Neural cell (in vitro differentiated cells): ENCODE data around the gene SERINC5. TPM values are rescaled to one million over a fixed set of nuclear protein-coding genes. Genes with fewer than 3 reads are reported as not detected.

Experiments
- H2AFZ ChIP-seq: fragments of 200-600, 300-800 bp; sonication (generic), shearing (Covaris generic); 2 replicates; pipeline ENCODE4 v1.6.0; 2014; ENCODE audit warnings: low read depth, mild to moderate bottlenecking, antibody characterized with exemption, low read length, moderate library complexity
- H3F3A ChIP-seq: fragments of 200-600 bp; shearing (Covaris generic); 2 replicates; pipeline ENCODE4 v1.6.1; 2016; ENCODE audit warnings: mild to moderate bottlenecking, moderate library complexity, mixed read lengths, antibody characterized with exemption, low read length; ENCODE audit not compliant: insufficient read depth, poor library complexity, severe bottlenecking
- H3K27ac ChIP-seq: fragments of 200-600, 300-800 bp; sonication (generic), shearing (Covaris generic); 2 replicates; pipeline ENCODE4 v1.5.1; 2014; ENCODE audit warnings: mild to moderate bottlenecking, low read length, moderate library complexity
- H3K27me3 ChIP-seq: fragments of 300-800, 200-600 bp; sonication (generic), shearing (Covaris generic); 2 replicates; pipeline ENCODE4 v1.6.0; 2014; ENCODE audit warnings: mild to moderate bottlenecking, low read depth, low read length, moderate library complexity; ENCODE audit not compliant: insufficient read depth
- H3K36me3 ChIP-seq: fragments of 300-800, 200-600 bp; sonication (generic), shearing (Covaris generic); 2 replicates; pipeline ENCODE4 v1.5.1; 2014; ENCODE audit warnings: mild to moderate bottlenecking, antibody characterized with exemption, low read length, moderate library complexity; ENCODE audit not compliant: insufficient read depth
- H3K4me2 ChIP-seq: fragments of 300-800, 200-600 bp; sonication (generic), shearing (Covaris generic); 2 replicates; pipeline ENCODE4 v1.6.0; 2014; ENCODE audit warnings: mild to moderate bottlenecking, low read length
- H3K4me3 ChIP-seq: fragments of 300-800, 200-600 bp; sonication (generic), shearing (Covaris generic); 2 replicates; pipeline ENCODE4 v1.5.1; 2014; ENCODE audit warnings: mild to moderate bottlenecking, low read length, moderate library complexity
- H3K79me2 ChIP-seq: fragments of 200-600 bp; shearing (Covaris generic); replicated peaks from 2 replicates; pipeline ENCODE4 v1.6.0; 2014; ENCODE audit warnings: mild to moderate bottlenecking, low read length, moderate library complexity; ENCODE audit not compliant: insufficient read depth
- H3K9ac ChIP-seq: fragments of 300-800, 200-600 bp; sonication (generic), shearing (Covaris generic); 2 replicates; pipeline ENCODE4 v1.6.1; 2016; ENCODE audit warnings: mild to moderate bottlenecking, low read length, mixed read lengths
- H3K9me2 ChIP-seq: fragments of 200-600 bp; shearing (Covaris generic); 2 replicates; pipeline ENCODE4 v1.6.1; 2016; ENCODE audit warnings: mild to moderate bottlenecking, low read length, mixed read lengths; ENCODE audit not compliant: insufficient read depth
- H3K9me3 ChIP-seq: fragments of 200-600, 300-800 bp; sonication (generic), shearing (Covaris generic); 2 replicates; pipeline ENCODE4 v1.6.1; 2016; ENCODE audit warnings: mild to moderate bottlenecking, mixed run types, low read length, moderate library complexity, mixed read lengths
- H4K20me1 ChIP-seq: fragments of 200-600 bp; shearing (Covaris generic); 2 replicates; pipeline ENCODE4 v1.6.1; 2016; ENCODE audit warnings: mild to moderate bottlenecking, mixed run types; ENCODE audit not compliant: insufficient read depth
- EP300 ChIP-seq: fragments of 450-650 bp; conservative IDR thresholded peaks from 2 replicates; pipeline ENCODE4 v1.6.1; 2014; ENCODE audit warnings: antibody characterized with exemption, mild to moderate bottlenecking, moderate library complexity; ENCODE audit not compliant: poor library complexity, severe bottlenecking
- EZH2 ChIP-seq: fragments of 200-600, 300-800 bp; shearing (Covaris generic), sonication (generic); IDR thresholded peaks from 2 replicates; pipeline ENCODE4 v1.6.1; 2014; ENCODE audit warnings: antibody characterized with exemption, low read length, borderline replicate concordance, mild to moderate bottlenecking; ENCODE audit not compliant: insufficient read depth, poor library complexity, severe bottlenecking
- MXI1 ChIP-seq: fragments of 450-650 bp; conservative IDR thresholded peaks from 2 replicates; pipeline ENCODE4 v1.6.1; 2014; ENCODE audit warnings: antibody characterized with exemption, mild to moderate bottlenecking; ENCODE audit not compliant: poor library complexity, severe bottlenecking
- POLR2AphosphoS5 ChIP-seq: IDR thresholded peaks from 2 replicates; pipeline ENCODE4 v1.6.1; 2012
- RAD21 ChIP-seq: fragments of 450-650 bp; conservative IDR thresholded peaks from 2 replicates; pipeline ENCODE4 v1.6.1; 2014; ENCODE audit warnings: antibody characterized with exemption, mild to moderate bottlenecking, moderate library complexity
- REST ChIP-seq: IDR thresholded peaks from 2 replicates; pipeline ENCODE4 v1.6.1; 2012; ENCODE audit warnings: borderline replicate concordance
- SMC3 ChIP-seq: fragments of 450-650 bp; conservative IDR thresholded peaks from 2 replicates; pipeline ENCODE4 v1.6.1; 2014; ENCODE audit warnings: antibody characterized with exemption, mild to moderate bottlenecking, moderate library complexity; ENCODE audit not compliant: poor library complexity
- TAF1 ChIP-seq: IDR thresholded peaks from 2 replicates; pipeline ENCODE4 v1.6.1; 2012; ENCODE audit warnings: low read depth
- polyA plus RNA-seq: library from polyadenylated mRNA; depleted of rRNA; stranded (reverse); fragments of >200 nt; gene quantifications from 2 replicates; pipeline ENCODE4 v1.2.3, GENCODE V29; 2014
- TF ChIP-seq, protein P1 (sequence below): fragments of 450-650 bp; IDR thresholded peaks from 2 replicates; pipeline ENCODE4 v1.5.1; 2014; ENCODE audit warnings: antibody characterized with exemption, mild to moderate bottlenecking, moderate library complexity; ENCODE audit not compliant: poor library complexity, severe bottlenecking

SERINC5 gene
- polyA plus RNA-seq, 1 donor from 2014 or later = 5.8 TPM

GRCh38 chr5:80174790-80175189 is 81.1 kb downstream of the SERINC5 start:
- H3K9me3 ChIP-seq = no peaks in the 10 kb centered on the region
- H4K20me1 ChIP-seq = no peaks in the 10 kb centered on the region
- H3K36me3 ChIP-seq = no peaks in the 10 kb centered on the region
- H3K27me3 ChIP-seq = no peaks in the 10 kb centered on the region
- H3K27ac ChIP-seq = no peak overlapping the region
- H3K9me2 ChIP-seq = no peaks in the 10 kb centered on the region
- H3K9ac ChIP-seq = no peak overlapping the region
- H3K79me2 ChIP-seq = no peaks in the 10 kb centered on the region
- no peak overlapping the region for H2AFZ ChIP-seq
- H3K4me3 ChIP-seq = no peak overlapping the region
- H3K4me2 ChIP-seq = no peak overlapping the region
- no peaks in the 10 kb centered on the region for H3F3A ChIP-seq
- TF ChIP-seq RAD21 = no peak
- TF ChIP-seq SMC3 = no peak
- TF ChIP-seq, protein P1, sequence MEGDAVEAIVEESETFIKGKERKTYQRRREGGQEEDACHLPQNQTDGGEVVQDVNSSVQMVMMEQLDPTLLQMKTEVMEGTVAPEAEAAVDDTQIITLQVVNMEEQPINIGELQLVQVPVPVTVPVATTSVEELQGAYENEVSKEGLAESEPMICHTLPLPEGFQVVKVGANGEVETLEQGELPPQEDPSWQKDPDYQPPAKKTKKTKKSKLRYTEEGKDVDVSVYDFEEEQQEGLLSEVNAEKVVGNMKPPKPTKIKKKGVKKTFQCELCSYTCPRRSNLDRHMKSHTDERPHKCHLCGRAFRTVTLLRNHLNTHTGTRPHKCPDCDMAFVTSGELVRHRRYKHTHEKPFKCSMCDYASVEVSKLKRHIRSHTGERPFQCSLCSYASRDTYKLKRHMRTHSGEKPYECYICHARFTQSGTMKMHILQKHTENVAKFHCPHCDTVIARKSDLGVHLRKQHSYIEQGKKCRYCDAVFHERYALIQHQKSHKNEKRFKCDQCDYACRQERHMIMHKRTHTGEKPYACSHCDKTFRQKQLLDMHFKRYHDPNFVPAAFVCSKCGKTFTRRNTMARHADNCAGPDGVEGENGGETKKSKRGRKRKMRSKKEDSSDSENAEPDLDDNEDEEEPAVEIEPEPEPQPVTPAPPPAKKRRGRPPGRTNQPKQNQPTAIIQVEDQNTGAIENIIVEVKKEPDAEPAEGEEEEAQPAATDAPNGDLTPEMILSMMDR = no peak
- no peak for TF ChIP-seq EP300
- TF ChIP-seq REST = no peak
- TF ChIP-seq TAF1 = no peak
- TF ChIP-seq MXI1 = no peak
- no peak for TF ChIP-seq POLR2AphosphoS5
- TF ChIP-seq EZH2 = no peak

- no peaks in the 10 kb centered on the region for H4K20me1 ChIP-seq
Observed at GRCh38 chr5:80172067-80172695, 83.7 kb downstream of the SERINC5 start.

More at GRCh38 chr5:80172067-80172695, 83.7 kb downstream of the SERINC5 start:
- no peak for TF ChIP-seq POLR2AphosphoS5
- no peak for TF ChIP-seq TAF1
- Histone ChIP-seq H3K27ac (no peak overlapping the region), H3K79me2 (no peaks in the 10 kb centered on the region), H3K4me3 (no peak overlapping the region), H3K9ac (no peak overlapping the region), H3K4me2 (no peak overlapping the region), H3K36me3 (no peaks in the 10 kb centered on the region), H3K9me2 (no peaks in the 10 kb centered on the region), H3K27me3 (no peaks in the 10 kb centered on the region), H3K9me3 (no peaks in the 10 kb centered on the region), H2AFZ (no peak overlapping the region), H3F3A (no peaks in the 10 kb centered on the region)
